GM21381 (cell line): ENCODE measurements around the gene ATP10A.
"Not testable (repeated sequence)": the region's sequence is repeated elsewhere in the genome, so short reads cannot be mapped to it uniquely, and the experiment has no call there.

ENCODE experiments used
- ATAC-seq: cut with Tn5 transposase; IDR thresholded peaks from one replicate; pipeline ENCODE4 v1.9.1; 2021; ENCODE audit warnings: mild to moderate bottlenecking, moderate library complexity; ENCODE audit not compliant: unreplicated experiment

The ATP10A gene

GRCh38 chr15:25776071-25776746 lies 86.9 kb downstream of the ATP10A start:
- ATAC-seq, result no peak

- no peak for ATAC-seq
Observed at GRCh38 chr15:25775317-25775912, 87.7 kb downstream of the ATP10A start.

- no peak for ATAC-seq
Observed at GRCh38 chr15:25774871-25775270, 88.3 kb downstream of the ATP10A start.

GRCh38 chr15:25773248-25773647 lies 89.9 kb downstream of the ATP10A start:
- no peak for ATAC-seq

GRCh38 chr15:25772500-25772899 lies 90.6 kb downstream of the ATP10A start:
- ATAC-seq, result no peak

- ATAC-seq, result not testable (repeated sequence)
Observed at GRCh38 chr15:25771736-25772135, 91.4 kb downstream of the ATP10A start.

GRCh38 chr15:25771338-25771706 lies 91.8 kb downstream of the ATP10A start:
- ATAC-seq, result no peak

- no peak for ATAC-seq
Observed at GRCh38 chr15:25770618-25771337, 92.3 kb downstream of the ATP10A start.

GRCh38 chr15:25770031-25770430 lies 93.1 kb downstream of the ATP10A start:
- ATAC-seq, result no peak

- ATAC-seq, result no peak
Observed at GRCh38 chr15:25768271-25768670, 94.9 kb downstream of the ATP10A start.

- ATAC-seq, result no peak
Observed at GRCh38 chr15:25767356-25768151, 95.6 kb downstream of the ATP10A start.

- no peak for ATAC-seq
Observed at GRCh38 chr15:25766417-25766816, 96.7 kb downstream of the ATP10A start.

GRCh38 chr15:25764980-25765735 lies 98.0 kb downstream of the ATP10A start:
- no peak for ATAC-seq

GRCh38 chr15:25763954-25764353 lies 99.2 kb downstream of the ATP10A start:
- no peak for ATAC-seq

- ATAC-seq, result no peak
Observed at GRCh38 chr15:25763331-25763751, 99.8 kb downstream of the ATP10A start.

- ATAC-seq, result no peak
Observed at GRCh38 chr15:25761971-25762662, 101.0 kb downstream of the ATP10A start.

- no peak for ATAC-seq
Observed at GRCh38 chr15:25759421-25759820, 103.7 kb downstream of the ATP10A start.

- not testable (repeated sequence) for ATAC-seq
Observed at GRCh38 chr15:25758612-25759011, 104.5 kb downstream of the ATP10A start.

- no peak for ATAC-seq
Observed at GRCh38 chr15:25743548-25744275, 119.4 kb downstream of the ATP10A start.
